C4-2B (cell line): ENCODE measurements around the gene ADAMTS18.

ENCODE experiments used
- CTCF ChIP-seq: fragments of 450-650 bp; conservative IDR thresholded peaks from 2 replicates; pipeline ENCODE4 v1.5.1; 2017; ENCODE audit warnings: mild to moderate bottlenecking
- ZFX ChIP-seq: fragments of 450-650 bp; IDR thresholded peaks from 2 replicates; pipeline ENCODE4 v1.6.1; 2017

GRCh38 chr16:77250400-77250799, 184.4 kb downstream of the ADAMTS18 start:
- TF ChIP-seq CTCF = no peak
- no peak for TF ChIP-seq ZFX
